Stimulated activated CD8-positive, alpha-beta memory T cell treated with anti-CD3 and anti-CD28 coated beads, Interleukin-2, amount 100 ng/mL, for 48 hours (primary cell): ENCODE results near the gene MYO15B.

Experiments used
- DNase-seq, 2 donors: peaks; one replicate each; pipeline ENCODE4 v3.0.0-alpha.2; 2020; ENCODE audit warnings: low read depth in 2 of 2

The MYO15B gene

DNA sequence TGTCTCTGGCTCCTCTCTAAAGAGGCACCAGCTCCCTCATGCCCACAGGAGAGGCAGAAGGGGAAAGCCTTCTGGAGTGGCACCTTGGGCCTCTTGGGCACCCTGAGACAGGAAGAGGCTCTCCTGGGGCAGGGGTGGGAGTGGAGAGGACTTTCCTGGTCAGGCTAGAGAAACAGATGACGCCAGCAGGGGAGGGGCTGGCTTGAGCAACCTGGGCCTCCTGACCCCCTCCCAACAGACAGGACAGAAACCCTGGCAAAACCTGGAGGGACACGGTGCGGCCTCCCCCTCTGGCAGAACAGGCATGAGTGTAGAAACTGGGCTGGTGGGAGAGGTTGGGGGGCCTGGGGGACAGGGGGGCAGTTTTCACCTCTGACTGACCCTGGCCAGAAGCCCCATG is 51.7 kb downstream of the MYO15B start:
- DNase-seq: no peak

GRCh38 chr17:75639771-75640555 is 52.4 kb downstream of the MYO15B start:
- DNase-seq: no peak

DNA sequence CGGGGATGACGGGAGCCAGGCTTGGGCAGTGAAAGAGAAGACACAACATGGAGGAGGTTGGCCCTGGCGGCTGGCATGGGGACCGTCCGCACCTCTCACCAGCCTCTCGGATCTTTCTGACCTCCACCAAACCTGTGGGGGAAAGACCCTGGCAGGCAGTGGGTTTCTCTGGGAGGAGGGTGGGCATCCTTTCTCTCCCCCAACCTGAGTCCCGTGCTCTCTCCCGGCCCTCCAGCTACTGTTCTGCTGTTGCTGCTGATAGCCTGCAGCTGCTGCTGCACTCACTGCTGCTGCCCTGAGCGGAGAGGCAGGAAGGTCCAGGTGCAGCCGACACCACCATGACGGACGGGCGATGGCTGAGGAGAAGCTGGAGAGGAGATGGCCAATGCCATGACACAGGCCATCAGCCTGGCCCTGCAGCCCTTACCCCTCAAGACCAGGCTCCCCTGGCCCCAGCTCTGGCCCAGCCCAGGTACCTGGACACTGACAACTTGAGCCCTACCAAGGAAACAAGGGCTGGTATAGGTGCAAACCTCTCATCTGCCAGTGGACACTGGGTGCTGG is 53.0 kb downstream of the MYO15B start:
- no peak for DNase-seq

DNA sequence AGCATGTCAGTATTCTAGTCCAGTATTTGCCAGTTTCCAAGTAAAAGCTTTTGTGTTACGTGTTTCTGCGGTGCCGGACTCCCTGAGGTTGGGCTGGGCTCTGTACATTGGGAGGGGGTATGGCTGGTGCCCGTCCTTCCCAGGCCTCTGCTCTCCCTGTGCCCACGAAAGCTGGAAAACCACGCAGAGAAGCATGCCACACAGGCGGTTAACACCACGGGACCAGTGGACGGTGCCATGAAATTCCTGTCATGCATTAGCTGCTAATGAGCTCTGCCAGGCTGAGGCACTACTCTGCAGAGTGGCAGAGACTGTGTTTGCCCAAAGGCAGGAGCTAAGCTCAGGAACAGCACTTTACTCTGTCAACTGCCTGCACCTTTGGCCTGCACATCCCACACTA is 53.7 kb downstream of the MYO15B start:
- DNase-seq: no peak

DNA sequence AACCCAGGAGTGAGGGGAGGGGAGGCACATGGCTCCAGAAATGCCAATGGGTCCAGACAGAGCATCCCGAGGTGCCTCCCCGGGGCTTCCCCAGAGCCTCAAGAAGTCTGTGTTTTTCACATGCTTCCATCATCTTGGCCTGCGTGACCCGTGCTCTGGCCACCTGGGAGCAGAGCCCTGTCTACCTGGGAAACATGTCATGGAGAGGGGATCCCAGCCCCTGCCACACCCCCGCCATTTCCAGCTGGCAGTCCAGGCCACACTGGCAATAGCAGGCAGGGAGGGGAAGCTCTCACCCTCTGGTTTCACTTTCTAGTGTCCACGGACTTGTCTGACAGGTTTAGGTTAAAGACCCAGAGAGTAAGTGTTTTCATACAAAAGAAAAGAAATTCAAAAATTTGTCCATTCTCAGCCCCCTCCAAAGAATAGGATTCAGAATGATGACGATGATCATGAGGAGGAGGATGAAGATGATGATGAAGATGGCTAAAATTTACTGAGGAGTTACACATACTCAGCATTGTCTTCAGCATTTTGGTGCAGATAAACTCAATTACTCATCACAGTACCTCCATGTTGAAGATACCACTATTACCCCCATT is 54.7 kb downstream of the MYO15B start:
- no peak for DNase-seq

DNA sequence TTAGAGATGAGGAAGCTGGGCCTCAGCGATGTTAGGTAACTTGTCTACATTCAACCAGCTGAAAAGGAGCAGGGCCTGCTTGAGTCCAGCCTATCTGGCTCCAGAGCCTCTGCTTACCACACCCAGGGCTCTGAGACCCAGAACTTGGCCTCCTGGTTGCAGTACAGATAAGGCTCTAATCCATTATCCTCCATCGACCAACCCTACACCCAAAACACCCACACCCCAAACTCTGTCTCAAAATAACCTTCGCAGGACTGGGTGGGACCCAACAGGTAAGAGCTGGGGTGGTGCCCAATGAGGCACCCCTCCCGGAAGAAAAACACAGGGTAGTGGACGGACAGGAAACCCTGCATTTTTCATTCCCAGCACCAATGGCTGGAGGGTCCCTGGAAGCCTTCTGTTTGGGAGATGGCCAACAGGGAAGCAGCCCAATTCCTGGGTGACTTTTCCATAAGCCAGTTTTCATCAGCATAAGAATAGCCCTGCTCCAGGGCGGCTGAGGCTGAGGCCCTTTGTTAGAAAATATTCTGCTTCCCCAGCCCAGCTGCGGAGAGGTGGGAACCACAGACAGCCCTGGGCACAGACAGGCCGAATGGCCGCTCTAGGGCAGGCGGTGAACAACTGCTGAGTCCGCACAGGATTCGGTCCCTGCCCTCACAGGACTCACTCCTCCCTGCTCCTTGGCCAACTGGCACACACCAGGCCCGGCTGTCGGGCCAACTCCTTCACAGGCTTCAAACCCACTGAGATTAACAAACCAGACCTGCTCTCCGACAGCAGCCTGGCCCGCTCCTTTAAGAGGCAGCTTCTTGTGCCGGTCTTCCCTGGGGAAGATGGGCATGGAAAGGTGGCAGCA is 55.4 kb downstream of the MYO15B start:
- no peak for DNase-seq

DNA sequence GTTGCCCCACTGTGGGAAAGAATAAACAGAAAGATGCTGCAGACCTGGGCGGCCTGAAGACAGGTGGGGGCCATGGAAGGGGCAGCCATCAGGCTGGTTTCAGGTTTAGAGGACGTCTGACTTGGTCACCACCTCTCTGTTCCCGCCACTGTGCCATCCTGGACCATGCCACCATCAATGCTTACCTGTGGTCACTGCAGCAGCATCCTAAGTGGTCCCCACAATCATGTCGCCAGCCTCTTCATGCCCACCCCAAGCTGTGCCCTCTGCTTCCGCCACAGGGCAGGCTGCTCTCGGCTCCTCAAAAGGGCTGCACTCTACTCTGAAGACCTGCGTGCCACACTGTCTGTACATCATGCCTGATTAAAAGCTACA is 56.0 kb downstream of the MYO15B start:
- no peak for DNase-seq

DNA sequence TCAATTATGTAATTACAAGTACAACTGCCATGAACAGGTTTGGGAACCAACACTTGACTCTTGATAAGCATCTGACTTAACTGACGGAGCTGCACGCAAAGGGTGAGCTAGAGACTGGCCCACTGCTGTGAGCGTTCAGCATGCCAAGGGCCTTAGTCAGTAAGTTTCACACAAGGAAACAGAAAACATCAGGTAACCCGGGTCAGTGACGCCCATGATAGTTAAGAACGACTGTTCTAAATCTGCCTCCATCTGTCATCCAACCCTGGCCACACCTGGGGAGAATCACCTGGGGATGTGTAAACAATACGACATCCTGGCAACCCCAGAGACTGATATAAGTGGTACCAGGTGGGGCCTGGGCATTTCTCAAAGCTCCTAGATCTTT is 57.9 kb downstream of the MYO15B start:
- DNase-seq: no peak

DNA sequence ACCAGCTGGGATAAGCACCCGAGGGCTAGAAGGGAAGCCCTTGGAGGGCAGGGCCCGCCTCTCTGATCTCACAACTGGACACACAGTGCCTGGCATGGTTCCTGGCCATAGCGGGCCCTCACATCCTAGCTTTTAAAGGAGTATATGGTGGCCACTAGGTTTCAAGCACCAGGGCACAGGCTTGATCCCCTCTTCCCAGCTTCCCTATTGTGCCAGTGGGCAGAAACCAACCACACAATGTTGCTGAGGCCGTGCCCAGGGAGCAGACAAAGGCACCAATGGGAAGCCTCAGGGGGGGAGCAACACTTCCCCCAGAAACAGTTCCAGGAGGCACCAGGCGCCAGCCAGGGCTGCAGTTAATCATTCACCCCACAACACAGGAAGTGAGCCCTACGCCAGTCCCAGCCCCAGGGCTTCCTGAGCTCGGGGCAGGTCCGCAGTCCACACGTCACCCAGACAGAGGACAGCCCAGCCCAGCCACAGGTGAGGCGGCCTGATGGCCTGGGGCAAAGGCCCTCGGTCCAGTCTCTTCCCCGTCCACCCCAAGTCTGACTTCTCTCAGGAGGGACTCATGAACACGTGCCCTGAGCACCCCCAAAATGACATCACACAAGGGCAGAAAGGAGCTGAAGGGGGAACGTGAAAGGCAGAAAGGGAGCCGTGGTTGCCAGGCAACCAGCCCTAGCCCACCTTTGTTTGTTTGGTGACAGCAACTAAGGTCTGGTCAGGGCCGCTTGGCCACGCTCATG is 58.5 kb downstream of the MYO15B start:
- no peak for DNase-seq

DNA sequence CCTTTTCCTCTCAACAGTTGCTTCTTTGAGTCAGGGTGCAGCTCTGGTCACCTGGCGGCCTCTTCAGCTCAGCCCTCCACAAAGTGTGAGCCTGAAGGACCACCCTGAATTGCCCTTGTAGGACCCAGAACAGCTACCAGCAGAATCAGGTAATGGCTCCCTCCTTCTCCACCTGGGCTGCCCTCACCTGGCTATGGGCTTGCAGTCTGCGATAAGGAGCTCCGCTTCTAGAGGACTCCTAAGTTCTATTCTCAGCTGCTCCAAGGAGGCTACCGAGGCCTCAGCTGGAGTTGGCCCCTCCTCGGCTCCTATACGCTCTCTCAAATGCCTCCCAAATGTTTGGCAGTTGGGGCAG is 59.0 kb downstream of the MYO15B start:
- DNase-seq: no peak

GRCh38 chr17:75647061-75647460 is 59.5 kb downstream of the MYO15B start:
- no peak for DNase-seq

DNA sequence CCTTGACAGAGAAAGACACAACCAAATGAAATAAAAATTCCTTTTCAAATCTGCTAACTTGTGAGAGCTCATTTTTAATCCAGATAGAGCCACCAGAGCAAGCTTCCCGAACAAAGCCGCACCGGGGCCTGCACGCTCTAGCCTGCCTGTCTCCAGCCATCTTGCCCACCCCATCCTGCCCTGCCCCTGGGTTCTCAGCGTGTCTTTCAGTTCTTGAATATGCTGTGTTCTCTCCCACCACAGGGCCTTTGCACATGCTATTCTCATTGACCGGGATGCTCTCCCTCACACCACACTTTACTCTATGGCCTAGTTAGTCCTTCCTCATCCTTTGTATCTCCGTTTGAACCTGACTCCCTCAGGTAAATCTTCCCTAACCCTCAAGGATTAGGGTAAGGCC is 60.3 kb downstream of the MYO15B start:
- DNase-seq: no peak

DNA sequence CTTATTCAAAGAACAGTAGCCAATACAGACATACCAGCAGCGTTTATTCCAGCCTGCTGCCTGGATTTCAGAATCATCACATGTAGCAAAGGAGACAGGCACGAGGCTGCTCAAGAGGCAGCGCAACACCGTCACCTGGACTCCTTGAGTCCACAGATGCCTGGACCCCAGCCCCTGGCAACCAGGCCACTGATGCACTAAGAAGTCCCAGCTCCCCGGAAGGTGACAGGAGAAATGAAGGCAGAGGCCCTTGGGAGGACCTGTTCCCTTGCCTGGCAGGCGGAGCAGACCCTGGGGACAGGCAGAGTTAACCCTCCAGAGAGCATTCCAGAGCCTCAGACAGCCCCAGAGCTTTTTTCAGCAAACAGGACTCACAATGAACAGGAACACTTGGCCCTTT is 62.1 kb downstream of the MYO15B start:
- DNase-seq: no peak

DNA sequence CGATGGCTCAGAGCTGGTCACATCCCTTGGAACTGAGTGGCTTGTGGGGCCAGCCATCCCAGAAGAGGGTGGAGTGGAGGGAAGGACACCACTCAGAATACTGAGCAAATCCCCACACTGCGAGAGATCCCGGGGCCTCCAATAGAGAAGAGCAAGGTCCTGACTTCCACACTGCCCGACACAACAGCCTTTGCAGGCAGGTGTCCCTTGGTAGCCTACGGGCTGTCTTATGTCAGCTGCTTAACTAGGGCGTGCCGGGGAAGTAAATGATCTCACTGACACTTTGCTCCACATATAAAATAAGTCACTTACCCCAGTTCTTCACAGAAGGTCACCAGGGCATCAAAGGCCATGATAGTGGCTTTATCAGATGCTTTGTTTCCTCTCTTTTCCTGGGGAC is 63.3 kb downstream of the MYO15B start:
- no peak for DNase-seq

DNA sequence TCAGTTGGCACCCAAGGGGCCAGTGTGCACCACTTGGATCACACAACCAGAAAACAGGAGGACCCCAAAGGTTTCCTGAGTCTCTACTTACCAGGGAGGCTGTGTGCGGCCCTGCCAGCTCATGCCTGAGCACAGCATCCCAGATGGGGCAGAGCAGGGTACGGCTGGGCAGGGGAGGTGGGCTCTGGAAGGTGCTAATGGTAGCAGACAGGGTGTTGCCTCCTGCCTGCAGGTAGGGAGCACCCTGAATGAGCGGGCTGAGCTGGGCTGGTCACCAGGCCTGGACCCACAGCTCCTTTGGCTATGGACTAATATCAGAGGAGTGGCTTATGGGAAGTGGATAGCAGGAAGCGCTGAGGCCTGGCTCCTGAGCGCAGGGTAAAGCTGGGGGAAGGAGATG is 64.7 kb downstream of the MYO15B start:
- no peak for DNase-seq

DNA sequence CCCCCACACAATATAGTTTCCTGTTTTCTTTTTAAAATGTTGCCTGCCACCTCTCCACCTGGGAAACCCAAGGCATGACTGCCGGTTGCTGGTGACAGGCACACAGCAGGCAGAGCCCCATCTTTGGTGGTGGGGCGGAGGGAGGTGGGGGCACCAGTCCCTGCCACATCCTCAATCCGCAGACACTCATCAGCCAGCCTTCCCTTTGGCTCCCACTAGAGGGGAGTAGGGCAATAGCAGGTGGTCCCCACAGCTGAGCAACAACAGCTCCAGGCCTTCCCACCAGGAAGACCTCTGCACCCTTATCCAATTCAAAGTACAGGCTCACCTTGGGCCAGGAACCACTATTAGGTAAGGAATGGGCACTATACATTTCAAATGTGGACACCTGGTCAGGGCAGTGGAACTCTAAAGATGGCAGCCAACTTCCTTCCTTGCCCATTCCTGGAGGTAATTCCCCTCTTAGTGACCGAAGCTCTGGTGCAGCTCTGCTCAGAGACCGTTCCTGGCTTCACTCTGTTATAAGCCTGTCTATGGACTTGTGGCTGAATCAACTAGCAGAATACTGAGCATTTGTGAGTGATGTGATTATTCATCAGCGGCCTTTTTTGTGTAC is 65.4 kb downstream of the MYO15B start:
- peak in 1 of 2 donors; percentile 14 for DNase-seq

- no peak for DNase-seq
Observed at GRCh38 chr17:75654176-75654575, 66.6 kb downstream of the MYO15B start.

- no peak for DNase-seq
Observed at GRCh38 chr17:75658237-75658636, 70.6 kb downstream of the MYO15B start.

DNA sequence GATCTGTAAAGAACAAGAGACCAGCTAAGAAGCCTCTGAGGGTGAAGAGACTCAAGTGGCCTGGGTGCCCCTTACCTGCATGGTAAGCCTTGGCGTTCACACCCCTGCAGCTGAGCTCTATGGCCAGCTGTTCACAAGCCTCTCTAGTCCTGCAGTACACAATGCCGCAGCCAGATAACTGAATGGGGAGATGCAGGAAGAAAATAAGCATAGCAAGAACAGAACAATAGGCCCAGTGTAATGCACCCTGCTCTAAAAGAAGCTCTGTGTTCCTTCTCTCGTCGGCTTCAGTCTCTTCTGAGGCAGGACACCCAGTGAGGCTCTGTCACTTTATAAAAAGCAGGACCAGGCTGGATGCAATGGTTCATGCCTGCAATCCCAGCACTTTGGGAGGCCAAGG is 73.9 kb downstream of the MYO15B start:
- no peak for DNase-seq

DNA sequence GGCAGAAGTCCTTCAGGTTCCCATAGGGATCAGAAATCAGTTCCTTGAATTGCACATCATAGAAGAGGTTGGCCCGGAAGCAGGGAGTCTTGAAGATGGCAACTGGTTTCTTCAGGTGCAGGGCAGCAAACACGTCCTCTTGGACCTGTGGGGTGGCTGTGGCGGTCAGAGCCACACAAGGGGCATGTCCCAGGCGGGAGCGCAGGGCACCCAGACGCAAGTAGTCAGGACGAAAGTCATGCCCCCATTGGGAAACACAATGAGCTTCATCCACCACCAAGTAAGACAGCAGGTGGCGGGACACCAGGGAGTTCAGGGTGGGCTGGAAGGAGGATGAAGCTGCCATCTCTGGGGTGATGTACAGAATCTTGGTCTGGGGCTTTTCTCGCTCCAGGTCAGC is 74.9 kb downstream of the MYO15B start:
- DNase-seq: no peak

DNA sequence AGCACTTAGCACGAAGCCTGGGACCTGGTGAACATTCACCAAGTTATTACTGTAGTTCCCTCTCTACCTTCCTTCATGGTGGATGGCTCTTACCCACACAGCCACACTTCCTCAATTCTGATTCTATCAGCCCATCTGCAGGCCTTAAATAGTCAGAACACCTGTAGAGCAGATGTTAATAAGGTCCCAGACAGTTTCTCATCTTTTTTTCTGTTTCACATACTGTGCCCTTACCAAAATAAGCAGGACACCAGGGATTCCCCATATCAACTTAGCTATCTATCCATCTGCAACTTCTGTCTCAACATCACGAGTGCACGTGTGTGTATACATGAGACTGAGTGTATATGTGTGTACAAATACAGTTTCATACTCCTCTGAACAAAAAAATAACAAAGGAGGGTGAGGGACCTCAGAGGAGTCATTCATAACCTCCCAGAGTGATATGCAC is 76.5 kb downstream of the MYO15B start:
- no peak for DNase-seq
